WTC11 (cell line): ENCODE measurements around the gene BICD2. TPM values are rescaled to one million over a fixed set of nuclear protein-coding genes. Genes with fewer than 3 reads are reported as not detected.

Experiments used
- ATAC-seq: fragments of 200-7000 bp; cut with Tn5 transposase; 2 replicates; pipeline ENCODE4 v1.10.0; 2021; ENCODE audit warnings: mild to moderate bottlenecking, moderate library complexity
- CTCF ChIA-PET: fragments of 300-600 bp; sonication (Branson Sonifier 250); formaldehyde crosslinking; loops from one replicate; lab custom pipeline; 2021; ENCODE audit warnings: antibody characterized with exemption; lab: Charles Lee
- POLR2A ChIA-PET: fragments of 350-600 bp; sonication (Branson Sonifier 250); formaldehyde crosslinking; loops from one replicate; lab custom pipeline; 2021; ENCODE audit warnings: antibody characterized with exemption; lab: Charles Lee
- DNase-seq: peaks from one replicate; pipeline ENCODE4 v3.0.0; 2021; ENCODE audit warnings: low spot score
- H3K27ac Mint-ChIP-seq: 2 replicates; pipeline ENCODE4 v1.8.0; 2021; ENCODE audit warnings: mixed read lengths
- H3K27me3 Mint-ChIP-seq: 2 replicates; pipeline ENCODE4 v1.8.0; 2021; ENCODE audit warnings: low read depth, mild to moderate bottlenecking, moderate library complexity, mixed read lengths
- H3K36me3 Mint-ChIP-seq: 2 replicates; pipeline ENCODE4 v1.8.0; 2021; ENCODE audit warnings: mixed read lengths
- H3K4me1 Mint-ChIP-seq: 2 replicates; pipeline ENCODE4 v1.8.0; 2022; ENCODE audit warnings: mixed read lengths
- H3K4me3 Mint-ChIP-seq: 2 replicates; pipeline ENCODE4 v1.8.0; 2021; ENCODE audit warnings: mild to moderate bottlenecking, moderate library complexity, mixed read lengths
- H3K9me3 Mint-ChIP-seq: 2 replicates; pipeline ENCODE4 v1.8.0; 2021; ENCODE audit warnings: mixed read lengths
- AR ChIP-seq: fragments of 250-450 bp; sonication (Bioruptor Pico); IDR thresholded peaks from 2 replicates; pipeline ENCODE4 v1.9.0; 2021; ENCODE audit warnings: mild to moderate bottlenecking
- ATF3 ChIP-seq: sonication (generic); formaldehyde crosslinking; conservative IDR thresholded peaks from 2 replicates; pipeline ENCODE4 v1.8.1; 2022; ENCODE audit warnings: mild to moderate bottlenecking, missing genetic modification reagents
- EMX1 ChIP-seq: fragments of 250-450 bp; sonication (Bioruptor Pico); IDR thresholded peaks from 2 replicates; pipeline ENCODE4 v1.8.0; 2021; ENCODE audit warnings: mild to moderate bottlenecking
- FOXP1 ChIP-seq: sonication (generic); formaldehyde crosslinking; IDR thresholded peaks from 2 replicates; pipeline ENCODE4 v1.8.0; 2022; ENCODE audit warnings: missing genetic modification reagents, mild to moderate bottlenecking, moderate library complexity, borderline replicate concordance
- FOXP4 ChIP-seq: sonication (generic); formaldehyde crosslinking; IDR thresholded peaks from 2 replicates; pipeline ENCODE4 v1.8.0; 2022; ENCODE audit warnings: mild to moderate bottlenecking, missing genetic modification reagents
- HMGA2 ChIP-seq: fragments of 250-450 bp; sonication (Bioruptor Pico); IDR thresholded peaks from 2 replicates; pipeline ENCODE4 v1.4.0; 2021; ENCODE audit warnings: mild to moderate bottlenecking, moderate library complexity
- MLX ChIP-seq: sonication (generic); formaldehyde crosslinking; IDR thresholded peaks from 2 replicates; pipeline ENCODE4 v1.8.1; 2023; ENCODE audit warnings: mild to moderate bottlenecking, missing genetic modification reagents, moderate library complexity
- NR1H2 ChIP-seq: sonication (generic); formaldehyde crosslinking; IDR thresholded peaks from 2 replicates; pipeline ENCODE4 v1.9.0; 2021; ENCODE audit warnings: mild to moderate bottlenecking, moderate library complexity, missing genetic modification reagents
- NR2C2 ChIP-seq: sonication (generic); formaldehyde crosslinking; IDR thresholded peaks from 2 replicates; pipeline ENCODE4 v1.8.0; 2022; ENCODE audit warnings: mild to moderate bottlenecking, missing genetic modification reagents
- OVOL2 ChIP-seq: fragments of 250-450 bp; sonication (Bioruptor Pico); IDR thresholded peaks from 2 replicates; pipeline ENCODE4 v1.9.0; 2021; ENCODE audit warnings: mild to moderate bottlenecking, borderline replicate concordance
- SMAD3 ChIP-seq: sonication (generic); formaldehyde crosslinking; IDR thresholded peaks from 2 replicates; pipeline ENCODE4 v1.8.0; 2022; ENCODE audit warnings: missing genetic modification reagents, mild to moderate bottlenecking, borderline replicate concordance
- SMAD4 ChIP-seq: sonication (generic); formaldehyde crosslinking; IDR thresholded peaks from 2 replicates; pipeline ENCODE4 v1.8.0; 2022; ENCODE audit warnings: mild to moderate bottlenecking, missing genetic modification reagents
- SOX15 ChIP-seq: fragments of 250-450 bp; sonication (Bioruptor Pico); IDR thresholded peaks from 2 replicates; pipeline ENCODE4 v1.9.0; 2021; ENCODE audit warnings: mild to moderate bottlenecking
- SP1 ChIP-seq: sonication (generic); formaldehyde crosslinking; conservative IDR thresholded peaks from 2 replicates; pipeline ENCODE4 v1.8.1; 2022; ENCODE audit warnings: missing genetic modification reagents
- STAT6 ChIP-seq: sonication (generic); formaldehyde crosslinking; conservative IDR thresholded peaks from 2 replicates; pipeline ENCODE4 v1.8.1; 2023; ENCODE audit warnings: mild to moderate bottlenecking, low read depth, missing genetic modification reagents, moderate library complexity
- TEAD1 ChIP-seq: sonication (generic); formaldehyde crosslinking; IDR thresholded peaks from 2 replicates; pipeline ENCODE4 v1.8.0; 2022; ENCODE audit warnings: mild to moderate bottlenecking, missing genetic modification reagents
- ZNF232 ChIP-seq: sonication (generic); formaldehyde crosslinking; IDR thresholded peaks from 2 replicates; pipeline ENCODE4 v1.8.0; 2022; ENCODE audit warnings: mild to moderate bottlenecking, missing genetic modification reagents
- ZNF263 ChIP-seq: sonication (generic); formaldehyde crosslinking; IDR thresholded peaks from 2 replicates; pipeline ENCODE4 v1.8.1; 2022; ENCODE audit warnings: low read depth, mild to moderate bottlenecking, moderate library complexity, missing genetic modification reagents
- ZNF416 ChIP-seq: fragments of 250-450 bp; sonication (Bioruptor Pico); IDR thresholded peaks from 2 replicates; pipeline ENCODE4 v1.9.0; 2021; ENCODE audit warnings: mild to moderate bottlenecking, inconsistent platforms
- ZNF671 ChIP-seq: fragments of 250-450 bp; sonication (Bioruptor Pico); IDR thresholded peaks from 2 replicates; pipeline ENCODE4 v1.8.0; 2021; ENCODE audit warnings: mild to moderate bottlenecking
- total RNA-seq: library from RNA; stranded (reverse); gene quantifications from 3 replicates; pipeline ENCODE4 v1.2.3, GENCODE V29; 2021
- TF ChIP-seq, protein P1 (sequence below): sonication (generic); formaldehyde crosslinking; IDR thresholded peaks from 2 replicates; pipeline ENCODE4 v1.8.0; 2022; ENCODE audit warnings: missing genetic modification reagents

Gene BICD2
- total RNA-seq, 1 experiment from 2014 or later = 38.7 TPM

DNA sequence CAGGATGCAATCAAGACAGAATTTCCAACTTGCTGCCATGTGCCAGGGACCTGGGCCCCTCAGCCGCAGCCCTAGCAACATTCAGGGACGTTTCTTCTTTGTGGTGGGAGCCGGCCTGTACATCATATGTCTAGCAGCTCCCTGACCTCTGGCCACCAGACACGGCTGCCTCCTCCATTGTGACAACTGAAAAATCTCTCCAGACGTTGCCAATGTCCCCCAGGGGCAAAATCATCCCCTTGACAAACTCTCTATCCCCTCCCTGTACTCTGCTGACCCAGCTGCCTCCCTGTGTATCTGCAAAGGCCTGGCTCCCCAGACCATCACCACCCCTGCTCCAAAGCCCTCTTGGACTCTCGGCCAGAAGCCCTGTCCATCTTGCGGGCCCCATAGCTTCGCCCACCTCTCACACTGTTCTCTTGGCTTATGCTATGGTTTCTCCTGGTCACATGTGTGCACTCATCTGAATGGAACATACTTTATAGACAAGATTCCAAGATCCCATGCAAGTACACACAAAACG, 40.8 kb downstream of the BICD2 start:
- ATAC-seq (no peak), DNase-seq (no peak)
- Mint-ChIP-seq H3K27me3 (no peaks in the 10 kb centered on the region), H3K27ac (peak overlapping the region; percentile 61), H3K9me3 (no peaks in the 10 kb centered on the region), H3K36me3 (peaks cover 42% of the 10 kb centered on the region), H3K4me1 (no peaks in the 10 kb centered on the region)
- POLR2A ChIA-PET = no interaction called here
- no peak for TF ChIP-seq TEAD1 (CRISPR knock-in tag)
- TF ChIP-seq EMX1 (CRISPR knock-in tag) = no peak
- TF ChIP-seq, all 79 proteins: peak for 0
- no peak overlapping the region for H3K4me3 Mint-ChIP-seq
- CTCF ChIA-PET = no interaction called here

GRCh38 chr9:92723299-92723625, 41.4 kb downstream of the BICD2 start:
- DNase-seq = no peak
- TF ChIP-seq SP1 (CRISPR knock-in tag) (no peak), SMAD3 (CRISPR knock-in tag) (no peak), FOXP1 (CRISPR knock-in tag) (no peak), ZNF671 (CRISPR knock-in tag) (no peak), STAT6 (CRISPR knock-in tag) (no peak), SOX15 (CRISPR knock-in tag) (no peak), SMAD4 (CRISPR knock-in tag) (no peak), ATF3 (CRISPR knock-in tag) (no peak), AR (CRISPR knock-in tag) (no peak), NR2C2 (no peak), ZNF263 (no peak), FOXP4 (CRISPR knock-in tag) (no peak), ZNF416 (CRISPR knock-in tag) (no peak), NR1H2 (CRISPR knock-in tag) (no peak), ZNF232 (no peak), MLX (no peak), EMX1 (CRISPR knock-in tag) (no peak), OVOL2 (no peak), HMGA2 (CRISPR knock-in tag) (no peak)
- TF ChIP-seq, protein P1, sequence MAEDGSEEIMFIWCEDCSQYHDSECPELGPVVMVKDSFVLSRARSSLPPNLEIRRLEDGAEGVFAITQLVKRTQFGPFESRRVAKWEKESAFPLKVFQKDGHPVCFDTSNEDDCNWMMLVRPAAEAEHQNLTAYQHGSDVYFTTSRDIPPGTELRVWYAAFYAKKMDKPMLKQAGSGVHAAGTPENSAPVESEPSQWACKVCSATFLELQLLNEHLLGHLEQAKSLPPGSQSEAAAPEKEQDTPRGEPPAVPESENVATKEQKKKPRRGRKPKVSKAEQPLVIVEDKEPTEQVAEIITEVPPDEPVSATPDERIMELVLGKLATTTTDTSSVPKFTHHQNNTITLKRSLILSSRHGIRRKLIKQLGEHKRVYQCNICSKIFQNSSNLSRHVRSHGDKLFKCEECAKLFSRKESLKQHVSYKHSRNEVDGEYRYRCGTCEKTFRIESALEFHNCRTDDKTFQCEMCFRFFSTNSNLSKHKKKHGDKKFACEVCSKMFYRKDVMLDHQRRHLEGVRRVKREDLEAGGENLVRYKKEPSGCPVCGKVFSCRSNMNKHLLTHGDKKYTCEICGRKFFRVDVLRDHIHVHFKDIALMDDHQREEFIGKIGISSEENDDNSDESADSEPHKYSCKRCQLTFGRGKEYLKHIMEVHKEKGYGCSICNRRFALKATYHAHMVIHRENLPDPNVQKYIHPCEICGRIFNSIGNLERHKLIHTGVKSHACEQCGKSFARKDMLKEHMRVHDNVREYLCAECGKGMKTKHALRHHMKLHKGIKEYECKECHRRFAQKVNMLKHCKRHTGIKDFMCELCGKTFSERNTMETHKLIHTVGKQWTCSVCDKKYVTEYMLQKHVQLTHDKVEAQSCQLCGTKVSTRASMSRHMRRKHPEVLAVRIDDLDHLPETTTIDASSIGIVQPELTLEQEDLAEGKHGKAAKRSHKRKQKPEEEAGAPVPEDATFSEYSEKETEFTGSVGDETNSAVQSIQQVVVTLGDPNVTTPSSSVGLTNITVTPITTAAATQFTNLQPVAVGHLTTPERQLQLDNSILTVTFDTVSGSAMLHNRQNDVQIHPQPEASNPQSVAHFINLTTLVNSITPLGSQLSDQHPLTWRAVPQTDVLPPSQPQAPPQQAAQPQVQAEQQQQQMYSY = no peak
- no peak overlapping the region for H3K27ac Mint-ChIP-seq
- POLR2A ChIA-PET = no interaction called here
- ATAC-seq = no peak
- no peaks in the 10 kb centered on the region for H3K4me1 Mint-ChIP-seq
- CTCF ChIA-PET = no interaction called here
- no peaks in the 10 kb centered on the region for H3K27me3 Mint-ChIP-seq
- H3K4me3 Mint-ChIP-seq = no peak overlapping the region
- peaks cover 42% of the 10 kb centered on the region for H3K36me3 Mint-ChIP-seq
- no peaks in the 10 kb centered on the region for H3K9me3 Mint-ChIP-seq
